Smooth muscle cell of the umbilical artery (primary cell): Measurements from ENCODE around the gene IFITM5. TPM values are rescaled to one million over a fixed set of nuclear protein-coding genes. Genes with fewer than 3 reads are reported as not detected.

Source experiments
- total RNA-seq: library from RNA; depleted of rRNA; stranded (reverse); fragments of >200 nt; gene quantifications from 2 replicates; pipeline ENCODE4 v1.2.3, GENCODE V29; 2014

IFITM5 gene
- total RNA-seq = not detected in 2 replicates

GRCh38 chr11:299081-299891 is at the start of gene IFITM5:
IFITM5 (minus strand) TSS chr11:299526; CDS start chr11:299490, 36 bp downstream.

DNA sequence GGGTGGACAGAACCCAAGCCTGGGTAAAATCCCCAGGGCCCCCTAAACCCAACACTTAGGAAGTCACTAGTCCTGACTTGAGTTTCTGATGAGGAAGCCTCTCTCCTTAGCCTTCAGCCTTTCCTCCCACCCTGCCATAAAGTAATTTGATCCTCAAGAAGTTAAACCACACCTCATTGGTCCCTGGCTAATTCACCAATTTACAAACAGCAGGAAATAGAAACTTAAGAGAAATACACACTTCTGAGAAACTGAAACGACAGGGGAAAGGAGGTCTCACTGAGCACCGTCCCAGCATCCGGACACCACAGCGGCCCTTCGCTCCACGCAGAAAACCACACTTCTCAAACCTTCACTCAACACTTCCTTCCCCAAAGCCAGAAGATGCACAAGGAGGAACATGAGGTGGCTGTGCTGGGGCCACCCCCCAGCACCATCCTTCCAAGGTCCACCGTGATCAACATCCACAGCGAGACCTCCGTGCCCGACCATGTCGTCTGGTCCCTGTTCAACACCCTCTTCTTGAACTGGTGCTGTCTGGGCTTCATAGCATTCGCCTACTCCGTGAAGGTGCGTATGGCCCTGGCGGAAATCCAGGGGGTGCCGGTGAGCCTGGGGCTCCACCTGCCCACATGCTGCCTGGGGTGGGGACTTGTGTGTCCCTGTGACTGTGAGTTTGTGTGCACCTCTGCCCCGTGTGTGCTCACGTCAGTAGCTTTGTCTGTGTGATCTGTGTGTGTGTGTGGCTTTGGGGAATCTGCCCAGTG is 14.6 kb upstream of the IFITM5 start, which contains the start of gene IFITM1:
Gene IFITM1 (plus strand): TSS at position 254 of the 767 bp plus-strand sequence. CDS start 131 bp downstream, at position 385.

GRCh38 chr11:307766-308708 is 8.7 kb upstream of the IFITM5 start, which contains the start of gene IFITM2:
IFITM2 (plus strand) TSS chr11:307816; CDS start chr11:308193, 377 bp downstream.

GRCh38 chr11:288478-289397 is 10.6 kb downstream of the IFITM5 start, which contains the start of gene PGGHG:
PGGHG (plus strand) TSS chr11:289126; CDS start chr11:289817, 691 bp downstream.

DNA sequence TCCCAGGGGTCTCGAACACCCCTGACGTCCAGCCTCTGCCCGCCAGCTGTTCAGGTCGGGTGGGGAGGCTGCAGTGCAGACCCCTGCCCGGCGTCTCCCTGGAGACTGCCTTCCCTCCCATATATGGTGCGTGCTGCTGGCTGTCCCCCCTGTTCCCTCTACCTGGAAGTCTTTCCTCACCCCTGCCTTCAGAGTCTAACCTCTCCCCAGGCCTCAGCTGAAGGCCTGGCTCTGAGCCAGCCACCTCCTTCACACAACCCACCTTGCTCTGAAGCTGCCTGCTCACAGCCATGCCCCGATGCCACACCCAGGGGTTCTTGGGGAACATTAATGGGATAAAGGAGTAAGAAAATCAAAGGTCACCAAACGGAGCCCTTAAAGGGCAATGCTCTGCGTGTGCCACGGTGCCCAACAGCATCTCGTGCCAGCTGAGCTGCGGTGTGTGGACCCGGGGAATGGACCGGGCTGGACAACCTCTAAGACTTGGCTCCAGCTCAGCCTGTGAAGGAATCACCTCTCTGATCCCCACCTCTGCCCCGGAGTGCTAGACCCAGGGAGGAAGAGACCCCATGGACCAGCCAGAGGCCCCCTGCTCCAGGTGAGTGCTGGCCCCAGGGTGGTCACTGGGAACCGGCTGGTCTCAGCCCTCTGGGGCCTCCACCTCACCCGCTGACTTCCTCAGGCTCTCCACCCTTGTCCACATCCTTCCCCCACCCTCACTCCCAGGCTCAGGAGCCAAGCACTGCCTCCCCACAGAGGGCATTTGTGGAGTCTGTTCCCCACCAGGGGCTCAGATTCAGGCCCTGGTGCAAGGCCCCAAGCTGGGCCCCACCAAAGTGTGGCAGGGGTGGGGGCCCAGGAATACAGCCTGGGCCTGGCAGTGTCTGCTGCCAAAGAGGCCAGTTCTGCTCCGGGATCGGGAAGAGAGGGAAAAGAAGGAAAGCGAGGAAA is 21.1 kb downstream of the IFITM5 start, which contains the start of gene NLRP6:
Gene NLRP6 (plus strand): TSS at position 407 of the 951 bp plus-strand sequence. CDS start 163 bp downstream, at position 570.

Other genes with a start within 250 kb of the IFITM5 start
- not detected in 2 replicates for gene SCGB1C1, start 106.4 kb downstream of the IFITM5 start, total RNA-seq
- 24.3 and 45.9 TPM in 2 replicates for gene BET1L, start 92.1 kb downstream of the IFITM5 start, total RNA-seq
- 106 and 137 TPM in 2 replicates for gene RIC8A, start 91.8 kb downstream of the IFITM5 start, total RNA-seq
- 4.8 and 8.4 TPM in 2 replicates for gene SIRT3, start 63.2 kb downstream of the IFITM5 start, total RNA-seq
- gene PSMD13, start 62.5 kb downstream of the IFITM5 start, total RNA-seq = 106 and 125 TPM in 2 replicates
- gene NLRP6, start 21.1 kb downstream of the IFITM5 start, total RNA-seq = not detected in 2 replicates
- 11.6 and 21.6 TPM in 2 replicates for gene PGGHG, start 10.4 kb downstream of the IFITM5 start, total RNA-seq
- gene IFITM2, start 8.3 kb upstream of the IFITM5 start, total RNA-seq = 13.1 and 30.3 TPM in 2 replicates
- 0.42 and 11.6 TPM in 2 replicates for gene IFITM1, start 14.5 kb upstream of the IFITM5 start, total RNA-seq
- 43.1 and 48.1 TPM in 2 replicates for gene IFITM3, start 21.3 kb upstream of the IFITM5 start, total RNA-seq
- 8.0 and 10.0 TPM in 2 replicates for gene B4GALNT4, start 70.0 kb upstream of the IFITM5 start, total RNA-seq
- 0.69 and 1.8 TPM in 2 replicates for gene PKP3, start 94.7 kb upstream of the IFITM5 start, total RNA-seq
- 8.1 and 14.0 TPM in 2 replicates for gene SIGIRR, start 115.5 kb upstream of the IFITM5 start, total RNA-seq
- not detected in 2 replicates for gene ANO9, start 142.5 kb upstream of the IFITM5 start, total RNA-seq
- gene PTDSS2, start 150.8 kb upstream of the IFITM5 start, total RNA-seq = 30.9 and 31.2 TPM in 2 replicates
- gene RNH1, start 207.7 kb upstream of the IFITM5 start, total RNA-seq = 256 and 286 TPM in 2 replicates
- gene HRAS, start 236.1 kb upstream of the IFITM5 start, total RNA-seq = 32.1 and 44.6 TPM in 2 replicates
- 0.89 and 1.0 TPM in 2 replicates for gene LRRC56, start 238.0 kb upstream of the IFITM5 start, total RNA-seq